Measurements from ENCODE around the gene KLHL7. TPM values are rescaled to one million over a fixed set of nuclear protein-coding genes. Genes with fewer than 3 reads are reported as not detected.

The KLHL7 gene
- total RNA-seq, 2 donors from 2014 or later, result 37.5 to 54.6 TPM

GRCh38 chr7:23120106-23120505 lies 14.5 kb downstream of the KLHL7 start:
- Mint-ChIP-seq H3K4me1 (peaks cover 19% of the 10 kb centered on the region), H3K27ac (no peak overlapping the region), H3K36me3 (ENCODE audit: low read depth) (peaks cover 10% of the 10 kb centered on the region), H3K9me3 (no peaks in the 10 kb centered on the region), H3K27me3 (ENCODE audit: insufficient read depth) (no peaks in the 10 kb centered on the region), H3K4me3 (no peak overlapping the region)
- 96% methylated on average over 4 of the region's 4 CpGs; no CpG with 5 or more reads in 1 of the 2 experiments for WGBS, 2 experiments (ENCODE audit: insufficient coverage in 1 of 2, insufficient read length in 1 of 2)
- H3K9ac ChIP-seq (ENCODE audit: extremely low read depth, low read length, poor library complexity, severe bottlenecking), result no peak overlapping the region
- no peaks in the 10 kb centered on the region for H3K4me1 ChIP-seq (ENCODE audit: control insufficient read depth, insufficient read depth, low read length)
- H3K27ac ChIP-seq (ENCODE audit: low read depth, low read length), result no peak overlapping the region
- no peak for TF ChIP-seq CTCF (conservative IDR thresholded peaks at IDR 0.05)
- no peak overlapping the region for H3K4me3 ChIP-seq (ENCODE audit: low read length)
- DNase-seq, result no peak
- H3K9me3 ChIP-seq (ENCODE audit: control insufficient read depth, low read length), result no peaks in the 10 kb centered on the region
- H3K27me3 ChIP-seq (ENCODE audit: control insufficient read depth, insufficient read depth, low read length, poor library complexity, severe bottlenecking), result no peaks in the 10 kb centered on the region
- peaks cover under 1% of the 10 kb centered on the region for H3K36me3 ChIP-seq (ENCODE audit: control insufficient read depth, insufficient read depth, low read length)

GRCh38 chr7:23121165-23121564 lies 15.6 kb downstream of the KLHL7 start:
- no peak for DNase-seq
- Histone ChIP-seq H3K9ac (ENCODE audit: extremely low read depth, low read length, poor library complexity, severe bottlenecking) (no peak overlapping the region), H3K4me1 (ENCODE audit: control insufficient read depth, insufficient read depth, low read length) (no peaks in the 10 kb centered on the region), H3K27me3 (ENCODE audit: control insufficient read depth, insufficient read depth, low read length, poor library complexity, severe bottlenecking) (no peaks in the 10 kb centered on the region), H3K4me3 (ENCODE audit: low read length) (no peak overlapping the region), H3K9me3 (ENCODE audit: control insufficient read depth, low read length) (no peaks in the 10 kb centered on the region), H3K36me3 (ENCODE audit: control insufficient read depth, insufficient read depth, low read length) (peaks cover 11% of the 10 kb centered on the region), H3K27ac (ENCODE audit: low read depth, low read length) (no peak overlapping the region)
- Mint-ChIP-seq H3K9me3 (no peaks in the 10 kb centered on the region), H3K4me3 (no peak overlapping the region), H3K27me3 (ENCODE audit: insufficient read depth) (no peaks in the 10 kb centered on the region), H3K36me3 (ENCODE audit: low read depth) (peaks cover 13% of the 10 kb centered on the region), H3K27ac (no peak overlapping the region), H3K4me1 (peaks cover 10% of the 10 kb centered on the region)
- WGBS, 2 experiments (ENCODE audit: insufficient coverage in 1 of 2, insufficient read length in 1 of 2), result 98 to 100% methylated on average over 2 to 4 of the region's 4 CpGs
- TF ChIP-seq CTCF (conservative IDR thresholded peaks at IDR 0.05), result no peak

- no peaks in the 10 kb centered on the region for H3K4me1 Mint-ChIP-seq
- H3K9ac ChIP-seq (ENCODE audit: extremely low read depth, low read length, poor library complexity, severe bottlenecking), result no peak overlapping the region
- H3K4me1 ChIP-seq (ENCODE audit: control insufficient read depth, insufficient read depth, low read length), result no peaks in the 10 kb centered on the region
- H3K27me3 Mint-ChIP-seq (ENCODE audit: insufficient read depth), result no peaks in the 10 kb centered on the region
- peaks cover 24% of the 10 kb centered on the region for H3K36me3 Mint-ChIP-seq (ENCODE audit: low read depth)
- H3K9me3 Mint-ChIP-seq, result no peaks in the 10 kb centered on the region
- H3K4me3 Mint-ChIP-seq, result no peak overlapping the region
- H3K27ac Mint-ChIP-seq, result no peak overlapping the region
- H3K4me3 ChIP-seq (ENCODE audit: low read length), result no peak overlapping the region
- no peak for TF ChIP-seq CTCF (conservative IDR thresholded peaks at IDR 0.05)
- H3K27me3 ChIP-seq (ENCODE audit: control insufficient read depth, insufficient read depth, low read length, poor library complexity, severe bottlenecking), result no peaks in the 10 kb centered on the region
- H3K36me3 ChIP-seq (ENCODE audit: control insufficient read depth, insufficient read depth, low read length), result peaks cover 17% of the 10 kb centered on the region
- no peaks in the 10 kb centered on the region for H3K9me3 ChIP-seq (ENCODE audit: control insufficient read depth, low read length)
- no peak for DNase-seq
- no peak overlapping the region for H3K27ac ChIP-seq (ENCODE audit: low read depth, low read length)
- WGBS, 2 experiments (ENCODE audit: insufficient coverage in 1 of 2, insufficient read length in 1 of 2), result 71 to 93% methylated on average over 1 to 2 of the region's 2 CpGs
These were observed 17.4 kb downstream of the KLHL7 start for GRCh38 chr7:23123007-23123406.

Measured in endodermal cell (in vitro differentiated cells).